ENCODE data around the gene SSTR5.
A peak's percentile ranks its signal among the peaks of the same experiment; 100 is the strongest.

SSTR5 gene

GRCh38 chr16:1102921-1103635 is 30.5 kb downstream of the SSTR5 start:
- no peak for DNase-seq (ENCODE audit: low spot score)

DNA sequence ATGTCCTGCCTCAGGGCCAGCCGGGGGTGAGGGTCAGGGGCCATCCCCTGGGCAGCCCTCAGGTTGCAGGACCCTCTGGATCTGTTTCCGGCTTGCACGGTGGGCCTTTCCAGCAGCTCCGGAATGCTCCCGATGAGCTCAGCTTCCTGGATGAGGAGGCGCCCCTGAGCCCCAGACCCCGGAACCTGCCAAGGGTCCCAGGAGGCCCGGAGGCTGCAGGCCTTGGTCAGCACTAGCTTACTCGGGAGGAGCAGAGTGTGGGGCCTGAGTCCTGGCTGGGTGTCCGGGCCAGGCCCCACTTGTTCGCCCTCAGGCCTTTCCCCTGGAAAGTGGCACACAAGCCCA is 31.1 kb downstream of the SSTR5 start:
- no peak for DNase-seq (ENCODE audit: low spot score)

GRCh38 chr16:1105888-1106620 is 33.5 kb downstream of the SSTR5 start:
- peak; percentile 61 for DNase-seq (ENCODE audit: low spot score)

GRCh38 chr16:1106659-1107058 is 34.1 kb downstream of the SSTR5 start:
- DNase-seq (ENCODE audit: low spot score), result no peak

- no peak for DNase-seq (ENCODE audit: low spot score)
These were observed 34.6 kb downstream of the SSTR5 start for GRCh38 chr16:1107141-1107540.

GRCh38 chr16:1107731-1108130 is 35.2 kb downstream of the SSTR5 start:
- no peak for DNase-seq (ENCODE audit: low spot score)

- DNase-seq (ENCODE audit: low spot score), result peak; percentile 46
These were observed 36.0 kb downstream of the SSTR5 start for GRCh38 chr16:1108299-1109252.

GRCh38 chr16:1109648-1110047 is 37.1 kb downstream of the SSTR5 start:
- no peak for DNase-seq (ENCODE audit: low spot score)

GRCh38 chr16:1112506-1113184 is 40.1 kb downstream of the SSTR5 start:
- DNase-seq (ENCODE audit: low spot score), result no peak

- DNase-seq (ENCODE audit: low spot score), result no peak
These were observed 40.9 kb downstream of the SSTR5 start for GRCh38 chr16:1113489-1113888.

GRCh38 chr16:1113889-1114526 is 41.5 kb downstream of the SSTR5 start:
- DNase-seq (ENCODE audit: low spot score), result no peak

- DNase-seq (ENCODE audit: low spot score), result no peak
These were observed 44.1 kb downstream of the SSTR5 start for GRCh38 chr16:1116693-1117077.

DNA sequence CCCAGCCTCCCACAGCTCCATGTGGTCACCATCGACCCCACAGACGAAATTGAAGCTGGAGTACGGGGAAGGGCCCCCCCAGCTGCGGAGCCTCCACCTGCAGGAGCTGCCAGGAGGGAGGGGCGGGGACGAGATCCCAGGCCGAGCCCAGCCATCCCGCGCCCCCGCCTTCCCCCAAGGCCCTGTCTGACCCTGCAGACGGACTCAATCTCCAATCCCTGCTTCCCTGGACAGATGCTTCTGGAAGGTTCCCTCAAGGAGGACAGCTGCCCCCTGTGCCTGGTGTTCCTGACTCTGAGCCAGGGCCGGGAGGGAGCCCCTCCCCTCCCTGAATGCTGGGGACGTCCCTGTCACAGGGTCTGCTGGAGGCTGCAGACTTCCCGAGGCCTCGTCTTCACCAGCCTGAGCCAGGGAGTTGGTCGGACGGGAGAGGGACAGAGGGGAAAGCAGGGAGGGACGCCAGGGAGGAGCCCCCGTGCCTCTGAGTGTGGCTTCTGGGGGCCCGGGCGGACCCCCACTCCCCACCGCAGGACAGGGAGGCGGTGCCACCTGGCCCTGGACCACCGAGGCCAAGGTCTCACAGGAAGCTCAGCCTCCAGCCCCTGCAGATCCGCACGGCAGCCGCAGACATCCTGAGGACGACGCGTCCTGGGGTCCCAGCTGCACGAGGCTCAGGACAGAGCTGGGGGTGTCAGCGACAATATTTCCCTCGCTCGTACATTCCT is 44.8 kb downstream of the SSTR5 start:
- peak; percentile 54 for DNase-seq (ENCODE audit: low spot score)

DNA sequence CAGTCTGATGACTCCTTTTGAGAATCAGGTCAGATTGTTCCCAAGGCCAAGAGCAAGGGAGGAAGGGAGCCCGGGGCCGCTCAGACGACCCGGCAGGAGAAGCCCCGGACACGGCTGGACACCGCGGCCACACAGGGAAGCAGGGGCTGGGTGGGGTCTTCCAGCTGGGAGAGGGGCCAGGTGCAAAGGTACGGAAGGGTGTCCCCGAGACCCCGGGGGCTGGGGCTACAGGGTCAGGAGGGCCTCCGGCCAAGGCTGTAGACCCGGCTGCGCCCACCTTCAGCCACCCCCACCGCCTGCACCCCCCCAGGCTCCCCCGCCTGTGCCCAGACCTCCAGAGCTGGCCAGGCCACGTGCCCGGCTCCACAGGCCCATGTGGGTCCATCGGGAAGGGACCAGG is 45.4 kb downstream of the SSTR5 start:
- DNase-seq (ENCODE audit: low spot score), result no peak

DNA sequence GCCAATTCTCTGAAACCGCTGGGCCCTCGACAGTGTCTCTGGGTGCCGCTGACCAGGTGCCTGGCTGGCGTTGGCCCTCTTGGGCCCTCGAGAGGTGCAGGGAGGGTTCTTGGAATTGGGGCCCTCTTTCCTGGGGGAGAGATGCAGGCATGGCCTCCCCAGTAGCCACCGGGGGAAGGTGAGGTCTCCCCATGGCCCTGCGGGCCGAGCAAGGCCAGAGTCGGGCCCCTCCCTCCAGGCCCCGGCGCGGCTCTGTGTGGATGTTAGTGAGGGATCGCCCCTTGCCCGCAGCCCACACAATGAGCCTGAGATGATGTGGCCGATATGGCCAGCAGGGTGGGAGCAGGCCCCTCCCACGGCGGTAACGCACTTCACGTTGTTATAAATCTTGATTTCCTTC is 46.6 kb downstream of the SSTR5 start:
- DNase-seq (ENCODE audit: low spot score), result no peak

- no peak for DNase-seq (ENCODE audit: low spot score)
These were observed 47.4 kb downstream of the SSTR5 start for GRCh38 chr16:1119766-1120576.

DNA sequence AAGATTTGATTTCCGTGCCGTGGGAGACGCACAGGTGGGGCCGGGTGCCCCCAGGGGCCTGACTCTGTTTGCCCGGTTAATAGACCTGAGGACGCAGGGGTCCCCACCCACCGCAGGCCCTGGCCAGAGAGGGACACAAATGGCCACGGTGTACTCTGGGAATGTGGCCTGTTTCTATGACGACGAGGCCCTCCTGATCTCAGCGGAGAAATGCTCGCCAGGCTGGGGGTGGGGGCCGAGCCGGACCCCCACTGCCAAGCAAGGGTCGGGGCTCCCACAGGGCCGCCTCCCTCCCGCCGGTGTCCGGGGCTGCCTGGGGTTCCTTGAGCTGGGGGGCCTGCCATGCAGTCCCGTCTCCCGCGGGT is 48.0 kb downstream of the SSTR5 start:
- DNase-seq (ENCODE audit: low spot score), result no peak

DNA sequence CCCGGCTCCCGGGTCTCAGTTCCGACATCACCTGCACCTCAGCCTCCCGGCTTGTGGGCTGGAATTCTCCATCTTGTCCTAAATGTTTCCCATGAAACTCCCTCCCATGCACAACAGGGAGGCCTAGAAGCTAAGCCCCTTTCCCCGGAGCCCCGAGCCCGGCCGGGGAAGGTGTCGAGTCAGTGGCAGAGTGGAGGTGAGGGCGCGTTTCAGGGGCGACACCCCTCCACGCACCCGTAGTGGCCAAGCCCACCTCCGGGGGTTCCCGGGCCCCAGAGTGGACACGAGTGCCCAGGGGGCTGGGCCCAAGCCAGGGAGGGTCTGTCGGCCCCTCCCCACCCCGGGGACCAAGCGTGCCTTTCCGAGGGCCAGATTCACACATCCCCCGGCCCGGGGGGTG is 48.5 kb downstream of the SSTR5 start:
- DNase-seq (ENCODE audit: low spot score), result no peak

- DNase-seq (ENCODE audit: low spot score), result no peak
These were observed 49.3 kb downstream of the SSTR5 start for GRCh38 chr16:1121601-1122397.

Measured in SK-N-DZ (cell line).